Ovary (tissue), 9 donors: ENCODE data around the gene PRAMEF12. TPM values are rescaled to one million over a fixed set of nuclear protein-coding genes. Genes with fewer than 3 reads are reported as not detected.

Source experiments
- DNase-seq, 5 donors: peaks; one replicate each; pipeline ENCODE4 v3.0.0-alpha.2; 2019 to 2020
- H3K27ac ChIP-seq, 2 donors: fragments of 200-600 bp; one replicate each; pipeline versions ENCODE4 v1.5.1 to v1.8.0; 2019 to 2022
- H3K27me3 ChIP-seq: fragments of 200-600 bp; one replicate; pipeline ENCODE4 v1.8.0; 2022
- H3K36me3 ChIP-seq: fragments of 200-600 bp; sonication (generic); one replicate; pipeline ENCODE4 v1.5.1; 2019
- H3K4me1 ChIP-seq: one replicate; pipeline ENCODE4 v1.8.1; 2013; ENCODE audit warnings: mild to moderate bottlenecking, moderate library complexity; ENCODE audit not compliant: insufficient read depth
- H3K4me3 ChIP-seq: fragments of 200-600 bp; sonication (generic); one replicate; pipeline ENCODE4 v1.5.1; 2017
- H3K9me3 ChIP-seq, 2 donors: fragments of 200-600 bp in 1 of 2; sonication (generic) in 1 of 2; one replicate each; pipeline versions ENCODE4 v1.5.1 to v1.8.1; 2013 to 2019; ENCODE audit warnings: mild to moderate bottlenecking in 1 of 2, moderate library complexity in 1 of 2
- EP300 ChIP-seq: sonication (generic); formaldehyde crosslinking; IDR thresholded peaks from one replicate; pipeline ENCODE4 v1.6.1; 2017; ENCODE audit warnings: antibody characterized with exemption
- POLR2A ChIP-seq: fragments of 450-650 bp; IDR thresholded peaks from one replicate; pipeline ENCODE4 v1.6.1; 2017; ENCODE audit warnings: antibody characterized with exemption, mild to moderate bottlenecking, moderate library complexity
- WGBS, 3 donors: extraction: QIAGEN DNeasy Blood & Tissue Kit in 1 of 3; methylation state at CpG; one replicate each; pipeline versions ENCODE4 v1.1.5 to v1.1.7; 2013 to 2017; 5-methylcytosine and 5-hydroxymethylcytosine counted together
- intact Hi-C, 4 donors: fragments of 100-400 bp; cut with DNase I; formaldehyde crosslinking; loops; one replicate each; pipeline versions ENCODE4 v1.11.0 to v1.15.1; 2022 to 2023
- polyA plus RNA-seq, 2 donors: library from polyadenylated mRNA; stranded (reverse); fragments of 200-250 nt in 1 of 2; fragments of 350-450 nt in 1 of 2; fragmentation: Illumina TruSeq in 1 of 2; extraction: RNeasy Lipid Tissue Mini Kit (QIAGEN cat#74804) in 1 of 2; gene quantifications; one replicate each; pipeline ENCODE4 v1.2.3, GENCODE V29; 2013 to 2014
- total RNA-seq, 7 donors: library from RNA; depleted of rRNA in 2 of 7; stranded (reverse); fragments of >200 nt in 2 of 7; fragmentation: NEBNext Ultra II Directional in 3 of 7; extraction: Animal tissue kit (Norgen Biotek cat#: 25700) in 3 of 7; gene quantifications; one replicate each; pipeline versions ENCODE4 v1.1.0 to v1.2.4, GENCODE V29; 2016 to 2023
- TF ChIP-seq, protein P1 (sequence below), 3 donors: fragments of 450-650 bp in 2 of 3; fragments of 200-600 bp in 1 of 3; IDR thresholded peaks; one replicate each; pipeline versions ENCODE4 v1.5.1 to v1.8.0; 2016 to 2022; ENCODE audit warnings: antibody characterized with exemption in 3 of 3, mild to moderate bottlenecking in 1 of 3
- donor health status: DM: no; HTN: no; CAD: no; lungs with moderate emphysema.
- donor health status: DM: no; HTN: no; CAD: no.
- donor health status: Bipolar disorder and iron deficiency.
- donor health status: DM: yes; HTN: yes; CAD: no.
- donor health status: DM: no; HTN: no; CAD: no.
- donor health status: DM: yes; HTN: yes; CAD: no.

Gene PRAMEF12
- total and polyA plus RNA-seq, 9 donors: not detected

DNA sequence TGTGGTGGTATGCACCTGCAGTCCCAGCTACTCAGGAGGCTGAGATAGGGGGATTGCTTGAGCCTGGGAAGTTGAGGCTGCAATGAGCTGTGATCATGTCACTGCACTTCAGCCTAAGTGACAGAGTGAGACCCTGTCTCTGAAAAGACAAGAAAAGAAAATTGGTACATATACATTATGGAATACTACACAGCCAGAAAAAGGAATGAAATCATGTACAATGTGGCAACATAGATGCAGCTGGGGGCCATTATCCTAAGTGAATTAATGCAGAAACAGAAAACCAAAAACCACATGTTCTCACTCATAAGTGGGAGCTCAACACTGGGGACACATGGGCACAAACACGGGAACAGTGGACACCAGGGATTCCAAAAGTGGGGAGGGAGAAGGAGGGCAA, 34.6 kb upstream of the PRAMEF12 start:
- no peak for DNase-seq
- Histone ChIP-seq H3K9me3 (no peaks in the 10 kb centered on the region), H3K27me3 (no peaks in the 10 kb centered on the region), H3K27ac (no peak overlapping the region), H3K36me3 (no peaks in the 10 kb centered on the region), H3K4me1 (no peaks in the 10 kb centered on the region), H3K4me3 (no peak overlapping the region)
- WGBS, 3 donors: 90 to 95% (median 94%) methylated on average over 1 of the region's 1 CpG
- TF ChIP-seq, protein P1, sequence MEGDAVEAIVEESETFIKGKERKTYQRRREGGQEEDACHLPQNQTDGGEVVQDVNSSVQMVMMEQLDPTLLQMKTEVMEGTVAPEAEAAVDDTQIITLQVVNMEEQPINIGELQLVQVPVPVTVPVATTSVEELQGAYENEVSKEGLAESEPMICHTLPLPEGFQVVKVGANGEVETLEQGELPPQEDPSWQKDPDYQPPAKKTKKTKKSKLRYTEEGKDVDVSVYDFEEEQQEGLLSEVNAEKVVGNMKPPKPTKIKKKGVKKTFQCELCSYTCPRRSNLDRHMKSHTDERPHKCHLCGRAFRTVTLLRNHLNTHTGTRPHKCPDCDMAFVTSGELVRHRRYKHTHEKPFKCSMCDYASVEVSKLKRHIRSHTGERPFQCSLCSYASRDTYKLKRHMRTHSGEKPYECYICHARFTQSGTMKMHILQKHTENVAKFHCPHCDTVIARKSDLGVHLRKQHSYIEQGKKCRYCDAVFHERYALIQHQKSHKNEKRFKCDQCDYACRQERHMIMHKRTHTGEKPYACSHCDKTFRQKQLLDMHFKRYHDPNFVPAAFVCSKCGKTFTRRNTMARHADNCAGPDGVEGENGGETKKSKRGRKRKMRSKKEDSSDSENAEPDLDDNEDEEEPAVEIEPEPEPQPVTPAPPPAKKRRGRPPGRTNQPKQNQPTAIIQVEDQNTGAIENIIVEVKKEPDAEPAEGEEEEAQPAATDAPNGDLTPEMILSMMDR (IDR thresholded peaks at IDR 0.05): no peak
- TF ChIP-seq EP300: no peak
- no peak for TF ChIP-seq POLR2A
- intact Hi-C loops: no loop called here

DNA sequence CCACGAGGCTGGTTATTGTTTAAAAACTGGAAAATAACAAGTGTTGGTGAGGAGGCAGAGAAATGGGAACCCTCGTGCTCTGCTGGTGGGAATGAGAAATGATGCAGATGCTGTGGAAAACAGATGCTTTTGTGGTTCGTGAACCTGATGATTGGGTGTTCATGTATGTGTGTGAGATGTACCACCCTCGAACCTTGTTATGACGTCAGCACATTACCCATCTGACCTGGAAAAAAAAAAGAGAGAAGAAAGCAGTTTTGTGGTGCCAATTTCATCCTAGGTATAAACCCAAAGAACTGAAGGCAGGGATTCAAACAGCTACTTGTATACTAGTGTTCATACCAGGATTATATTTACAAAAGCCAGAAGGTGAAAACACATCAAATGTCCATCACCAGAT, 33.9 kb upstream of the PRAMEF12 start:
- H3K4me3 ChIP-seq: no peak overlapping the region
- H3K9me3 ChIP-seq: no peaks in the 10 kb centered on the region
- H3K36me3 ChIP-seq: no peaks in the 10 kb centered on the region
- DNase-seq: no peak
- TF ChIP-seq, protein P1 (IDR thresholded peaks at IDR 0.05): no peak
- no peak for TF ChIP-seq EP300
- no peak for TF ChIP-seq POLR2A
- no peaks in the 10 kb centered on the region for H3K27me3 ChIP-seq
- intact Hi-C loops: no loop called here
- no peak overlapping the region for H3K27ac ChIP-seq
- H3K4me1 ChIP-seq: no peaks in the 10 kb centered on the region
- WGBS, 3 donors: 72 to 79% (median 76%) methylated on average over 5 of the region's 5 CpGs

DNA sequence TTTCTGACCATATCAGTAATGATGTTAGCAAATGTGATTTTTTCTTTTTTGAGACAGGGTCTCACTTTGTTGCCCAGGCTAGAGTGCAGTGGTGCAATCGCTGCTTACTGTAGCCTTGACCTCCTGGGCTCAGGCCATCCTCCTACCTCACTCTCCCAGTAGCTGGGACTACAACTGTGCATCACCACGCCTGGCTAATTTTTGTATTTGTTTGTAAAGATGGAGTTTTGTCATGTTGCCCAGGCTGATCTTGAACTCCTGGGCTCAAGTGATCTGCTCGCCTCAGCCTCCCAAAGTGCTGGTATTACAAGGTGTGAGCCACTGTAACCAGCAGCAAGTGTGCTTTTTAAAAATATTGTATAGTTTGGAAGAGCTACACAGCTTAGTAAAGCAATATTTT, 31.6 kb upstream of the PRAMEF12 start:
- WGBS, 3 donors: 33 to 54% (median 50%) methylated on average over 3 of the region's 3 CpGs
- no peaks in the 10 kb centered on the region for H3K27me3 ChIP-seq
- no peaks in the 10 kb centered on the region for H3K9me3 ChIP-seq
- no peak overlapping the region for H3K27ac ChIP-seq
- H3K36me3 ChIP-seq: no peaks in the 10 kb centered on the region
- TF ChIP-seq POLR2A (no peak), EP300 (no peak)
- TF ChIP-seq, protein P1 (IDR thresholded peaks at IDR 0.05): no peak
- no peaks in the 10 kb centered on the region for H3K4me1 ChIP-seq
- H3K4me3 ChIP-seq: no peak overlapping the region
- intact Hi-C loops: no loop called here
- no peak for DNase-seq

DNA sequence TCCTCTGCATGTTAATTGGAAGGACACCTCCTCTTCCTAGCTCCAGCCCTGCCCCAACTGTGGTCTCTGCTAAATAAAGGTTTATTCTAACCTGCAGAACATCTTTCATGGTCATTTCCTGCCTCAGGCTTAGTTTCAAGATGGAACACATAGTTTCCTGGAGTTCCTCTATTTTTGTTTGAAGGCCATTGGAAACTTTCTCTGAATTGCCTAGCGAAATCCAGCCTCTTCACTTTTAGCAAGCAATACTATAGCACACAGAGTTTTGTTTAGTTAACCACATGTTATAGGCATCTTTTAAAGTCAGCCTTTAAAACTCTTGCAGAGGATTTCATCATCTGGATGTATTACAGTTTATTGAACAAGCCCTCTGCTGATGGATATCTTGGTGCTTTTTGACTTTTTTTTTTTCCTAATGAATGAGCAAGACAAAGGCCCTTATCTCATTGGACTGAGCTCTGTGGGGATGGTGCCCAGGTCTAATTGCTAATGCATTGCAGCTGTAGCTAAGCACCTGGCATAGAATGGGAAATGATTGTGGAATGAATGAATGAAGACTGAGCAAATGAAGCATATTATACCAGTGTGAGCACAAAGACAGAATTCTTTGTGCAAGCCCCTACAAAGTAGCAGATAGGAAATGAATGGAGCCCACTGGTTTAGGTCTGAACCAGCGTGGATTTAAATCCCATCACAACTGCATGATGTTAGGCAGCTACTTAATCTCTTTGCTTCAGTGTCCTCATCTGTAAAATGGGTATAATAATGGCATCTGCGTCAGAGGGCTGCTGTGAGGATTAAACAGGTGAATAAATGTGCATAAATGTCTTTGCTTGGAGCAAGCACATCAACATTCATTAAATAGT, 28.2 kb upstream of the PRAMEF12 start:
- no peak overlapping the region for H3K4me3 ChIP-seq
- intact Hi-C loops: no loop called here
- no peak for DNase-seq

DNA sequence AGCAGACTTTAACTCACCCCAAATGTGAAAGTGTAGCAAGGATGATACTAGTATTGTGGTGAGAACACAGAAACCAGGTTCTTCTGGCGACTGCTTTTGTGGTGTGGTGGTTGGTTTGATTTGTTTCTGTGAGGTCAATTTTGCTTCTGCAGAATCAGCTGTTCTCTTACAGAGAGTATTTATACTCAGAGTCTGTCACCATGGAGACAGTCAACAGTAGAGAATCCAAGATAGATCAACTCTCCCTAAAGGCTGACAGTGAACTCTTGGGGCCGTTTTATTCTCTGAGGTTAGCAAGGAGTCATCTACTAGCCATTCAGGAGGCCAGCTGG, 27.6 kb upstream of the PRAMEF12 start, which contains the start of gene CFAP107:
TSS of gene CFAP107 (plus strand) at position 209 of the 332 bp plus-strand sequence. CDS start 231 bp downstream, outside the sequence.
- intact Hi-C loops: no loop called here
- Histone ChIP-seq H3K27me3 (no peaks in the 10 kb centered on the region), H3K9me3 (no peaks in the 10 kb centered on the region), H3K4me3 (no peak within 1 kb of the TSS), H3K4me1 (no peaks in the 10 kb centered on the region), H3K27ac (no peak within 1 kb of the TSS), H3K36me3 (no peaks in the 10 kb centered on the region)
- 14 to 40% (median 31%) methylated on average over 2 of the region's 2 CpGs for WGBS, 3 donors
- TF ChIP-seq POLR2A: no peak
- TF ChIP-seq, protein P1 (IDR thresholded peaks at IDR 0.05): no peak
- no peak for TF ChIP-seq EP300
- DNase-seq: no peak

More for the DNA sequence above, 28.2 kb upstream of the PRAMEF12 start:
- Histone ChIP-seq H3K36me3 (no peaks in the 10 kb centered on the region), H3K27me3 (no peaks in the 10 kb centered on the region), H3K27ac (no peak overlapping the region), H3K9me3 (no peaks in the 10 kb centered on the region), H3K4me1 (no peaks in the 10 kb centered on the region)
- 67 to 73% (median 70%) methylated on average over 3 of the region's 3 CpGs for WGBS, 3 donors
- no peak for TF ChIP-seq EP300
- no peak for TF ChIP-seq POLR2A
